ENCODE measurements around the gene IL4.

DNA sequence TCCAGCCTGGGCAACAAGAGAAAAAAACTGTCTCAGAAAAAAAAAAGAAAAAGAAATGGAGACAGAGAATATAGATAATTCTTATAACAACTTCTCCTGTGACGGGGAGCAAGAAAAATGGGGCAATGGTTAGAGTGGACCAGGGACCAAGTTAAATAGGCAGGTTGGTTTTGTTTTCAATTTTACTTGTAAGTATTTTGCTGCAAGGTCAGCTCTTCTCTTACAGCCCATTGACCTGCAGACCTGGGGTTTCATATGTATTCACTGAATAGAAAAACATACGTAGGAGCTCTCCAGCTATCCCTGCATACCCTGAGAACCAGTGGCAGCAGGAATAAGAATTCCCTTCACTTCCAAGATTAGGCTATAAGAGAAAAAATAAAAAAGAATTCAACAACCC lies 45.0 kb upstream of the IL4 start:
- TF ChIP-seq, protein P1, sequence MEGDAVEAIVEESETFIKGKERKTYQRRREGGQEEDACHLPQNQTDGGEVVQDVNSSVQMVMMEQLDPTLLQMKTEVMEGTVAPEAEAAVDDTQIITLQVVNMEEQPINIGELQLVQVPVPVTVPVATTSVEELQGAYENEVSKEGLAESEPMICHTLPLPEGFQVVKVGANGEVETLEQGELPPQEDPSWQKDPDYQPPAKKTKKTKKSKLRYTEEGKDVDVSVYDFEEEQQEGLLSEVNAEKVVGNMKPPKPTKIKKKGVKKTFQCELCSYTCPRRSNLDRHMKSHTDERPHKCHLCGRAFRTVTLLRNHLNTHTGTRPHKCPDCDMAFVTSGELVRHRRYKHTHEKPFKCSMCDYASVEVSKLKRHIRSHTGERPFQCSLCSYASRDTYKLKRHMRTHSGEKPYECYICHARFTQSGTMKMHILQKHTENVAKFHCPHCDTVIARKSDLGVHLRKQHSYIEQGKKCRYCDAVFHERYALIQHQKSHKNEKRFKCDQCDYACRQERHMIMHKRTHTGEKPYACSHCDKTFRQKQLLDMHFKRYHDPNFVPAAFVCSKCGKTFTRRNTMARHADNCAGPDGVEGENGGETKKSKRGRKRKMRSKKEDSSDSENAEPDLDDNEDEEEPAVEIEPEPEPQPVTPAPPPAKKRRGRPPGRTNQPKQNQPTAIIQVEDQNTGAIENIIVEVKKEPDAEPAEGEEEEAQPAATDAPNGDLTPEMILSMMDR (conservative IDR thresholded peaks at IDR 0.05; ENCODE audit: low read depth in 2 of 2) = no peak
- TF ChIP-seq EZH2 (IDR thresholded peaks at IDR 0.05; ENCODE audit: low read depth, unreplicated experiment) (no peak), CREB1 (CRISPR knock-in tag; IDR thresholded peaks at IDR 0.05; ENCODE audit: low read depth) (no peak), EZH2phosphoT487 (IDR thresholded peaks at IDR 0.05; ENCODE audit: unreplicated experiment) (no peak), JUNB (IDR thresholded peaks at IDR 0.05; ENCODE audit: unreplicated experiment) (no peak), ZNF331 (CRISPR knock-in tag; IDR thresholded peaks at IDR 0.05; ENCODE audit: low read depth) (no peak), STAT1 (IDR thresholded peaks at IDR 0.05; ENCODE audit: unreplicated experiment) (no peak)
- TF ChIP-seq, protein P2, sequence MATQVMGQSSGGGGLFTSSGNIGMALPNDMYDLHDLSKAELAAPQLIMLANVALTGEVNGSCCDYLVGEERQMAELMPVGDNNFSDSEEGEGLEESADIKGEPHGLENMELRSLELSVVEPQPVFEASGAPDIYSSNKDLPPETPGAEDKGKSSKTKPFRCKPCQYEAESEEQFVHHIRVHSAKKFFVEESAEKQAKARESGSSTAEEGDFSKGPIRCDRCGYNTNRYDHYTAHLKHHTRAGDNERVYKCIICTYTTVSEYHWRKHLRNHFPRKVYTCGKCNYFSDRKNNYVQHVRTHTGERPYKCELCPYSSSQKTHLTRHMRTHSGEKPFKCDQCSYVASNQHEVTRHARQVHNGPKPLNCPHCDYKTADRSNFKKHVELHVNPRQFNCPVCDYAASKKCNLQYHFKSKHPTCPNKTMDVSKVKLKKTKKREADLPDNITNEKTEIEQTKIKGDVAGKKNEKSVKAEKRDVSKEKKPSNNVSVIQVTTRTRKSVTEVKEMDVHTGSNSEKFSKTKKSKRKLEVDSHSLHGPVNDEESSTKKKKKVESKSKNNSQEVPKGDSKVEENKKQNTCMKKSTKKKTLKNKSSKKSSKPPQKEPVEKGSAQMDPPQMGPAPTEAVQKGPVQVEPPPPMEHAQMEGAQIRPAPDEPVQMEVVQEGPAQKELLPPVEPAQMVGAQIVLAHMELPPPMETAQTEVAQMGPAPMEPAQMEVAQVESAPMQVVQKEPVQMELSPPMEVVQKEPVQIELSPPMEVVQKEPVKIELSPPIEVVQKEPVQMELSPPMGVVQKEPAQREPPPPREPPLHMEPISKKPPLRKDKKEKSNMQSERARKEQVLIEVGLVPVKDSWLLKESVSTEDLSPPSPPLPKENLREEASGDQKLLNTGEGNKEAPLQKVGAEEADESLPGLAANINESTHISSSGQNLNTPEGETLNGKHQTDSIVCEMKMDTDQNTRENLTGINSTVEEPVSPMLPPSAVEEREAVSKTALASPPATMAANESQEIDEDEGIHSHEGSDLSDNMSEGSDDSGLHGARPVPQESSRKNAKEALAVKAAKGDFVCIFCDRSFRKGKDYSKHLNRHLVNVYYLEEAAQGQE (IDR thresholded peaks at IDR 0.05; ENCODE audit: unreplicated experiment) = no peak
